Hepatocyte (in vitro differentiated cells): ENCODE results near the gene DERL3. TPM values are rescaled to one million over a fixed set of nuclear protein-coding genes. Genes with fewer than 3 reads are reported as not detected.

ENCODE experiments used
- DNase-seq: peaks from one replicate; pipeline ENCODE4 v3.0.0-alpha.2; 2016; ENCODE audit warnings: low spot score
- H2AFZ ChIP-seq: fragments of 200-600 bp; sonication (generic); 2 replicates; pipeline ENCODE4 v1.6.0; 2016; ENCODE audit warnings: antibody characterized with exemption, mild to moderate bottlenecking
- H3K27ac ChIP-seq: fragments of 200-600 bp; sonication (generic); 2 replicates; pipeline ENCODE4 v1.5.1; 2016; ENCODE audit warnings: mild to moderate bottlenecking
- H3K27me3 ChIP-seq: fragments of 200-600 bp; sonication (generic); 2 replicates; pipeline ENCODE4 v1.6.1; 2016
- H3K36me3 ChIP-seq: fragments of 200-600 bp; sonication (generic); replicated peaks from 2 replicates; pipeline ENCODE4 v1.5.1; 2016; ENCODE audit warnings: low read depth; ENCODE audit not compliant: insufficient read depth
- H3K4me1 ChIP-seq: fragments of 200-600 bp; sonication (generic); 2 replicates; pipeline ENCODE4 v1.5.1; 2016; ENCODE audit warnings: mild to moderate bottlenecking, moderate library complexity; ENCODE audit not compliant: insufficient read depth
- H3K4me2 ChIP-seq: fragments of 200-600 bp; sonication (generic); 2 replicates; pipeline ENCODE4 v1.6.0; 2016
- H3K4me3 ChIP-seq: fragments of 200-600 bp; sonication (generic); 2 replicates; pipeline ENCODE4 v1.5.1; 2016; ENCODE audit warnings: mild to moderate bottlenecking
- H3K79me2 ChIP-seq: fragments of 200-600 bp; sonication (generic); 2 replicates; pipeline ENCODE4 v1.6.0; 2017; ENCODE audit warnings: mild to moderate bottlenecking
- H3K9me2 ChIP-seq: fragments of 200-600 bp; sonication (generic); replicated peaks from 2 replicates; pipeline ENCODE4 v1.6.0; 2017; ENCODE audit warnings: mild to moderate bottlenecking; ENCODE audit not compliant: insufficient read depth
- H3K9me3 ChIP-seq: fragments of 200-600 bp; sonication (generic); 2 replicates; pipeline ENCODE4 v1.5.1; 2016; ENCODE audit warnings: low read depth, mild to moderate bottlenecking
- H4K20me1 ChIP-seq: fragments of 200-600 bp; sonication (generic); 2 replicates; pipeline ENCODE4 v1.6.0; 2016; ENCODE audit warnings: mild to moderate bottlenecking; ENCODE audit not compliant: insufficient read depth, poor library complexity, severe bottlenecking
- EZH2 ChIP-seq: fragments of 200-600 bp; sonication (generic); IDR thresholded peaks from 2 replicates; pipeline ENCODE4 v1.6.1; 2016; ENCODE audit warnings: antibody characterized with exemption, mild to moderate bottlenecking, borderline replicate concordance
- EZH2phosphoT487 ChIP-seq: fragments of 200-600 bp; sonication (generic); IDR thresholded peaks from one replicate; pipeline ENCODE4 v1.6.1; 2018; ENCODE audit warnings: antibody characterized with exemption, mild to moderate bottlenecking, low read depth, moderate library complexity; ENCODE audit not compliant: unreplicated experiment, severe bottlenecking
- WGBS: methylation state at CpG from one replicate; pipeline ENCODE4 v1.1.6; 2016; ENCODE audit warnings: low lambda C conversion rate; ENCODE audit errors: missing lambda C conversion rate; 5-methylcytosine and 5-hydroxymethylcytosine counted together
- polyA plus RNA-seq: library from polyadenylated mRNA; unstranded; fragments of >200 nt; fragmentation: Nextera tagmentation; extraction: Ambion mirVana; gene quantifications from 2 replicates; pipeline ENCODE4 v1.2.1, GENCODE V29; 2016
- total RNA-seq: library from RNA; depleted of rRNA; stranded (reverse); fragments of >200 nt; gene quantifications from 2 replicates; pipeline ENCODE4 v1.2.3, GENCODE V29; 2014
- TF ChIP-seq, protein P1 (sequence below): fragments of 200-600 bp; sonication (generic); IDR thresholded peaks from 2 replicates; pipeline ENCODE4 v1.5.1; 2016; ENCODE audit warnings: antibody characterized with exemption, mild to moderate bottlenecking; ENCODE audit not compliant: poor library complexity

Gene DERL3
- total and polyA plus RNA-seq, 2 experiments from 2014 or later, result 1.6 to 6.1 TPM

- H3K9me2 ChIP-seq, result no peaks in the 10 kb centered on the region
- no peak overlapping the region for H3K4me2 ChIP-seq
- DNase-seq, result no peak
- no peaks in the 10 kb centered on the region for H3K36me3 ChIP-seq
- H4K20me1 ChIP-seq, result no peaks in the 10 kb centered on the region
- H2AFZ ChIP-seq, result no peak overlapping the region
- H3K27ac ChIP-seq, result peak overlapping the region; percentile 60
- peaks cover 27% of the 10 kb centered on the region for H3K4me1 ChIP-seq
- 55% methylated on average over 16 of the region's 20 CpGs for WGBS
- no peak for TF ChIP-seq EZH2phosphoT487
- TF ChIP-seq, protein P1, sequence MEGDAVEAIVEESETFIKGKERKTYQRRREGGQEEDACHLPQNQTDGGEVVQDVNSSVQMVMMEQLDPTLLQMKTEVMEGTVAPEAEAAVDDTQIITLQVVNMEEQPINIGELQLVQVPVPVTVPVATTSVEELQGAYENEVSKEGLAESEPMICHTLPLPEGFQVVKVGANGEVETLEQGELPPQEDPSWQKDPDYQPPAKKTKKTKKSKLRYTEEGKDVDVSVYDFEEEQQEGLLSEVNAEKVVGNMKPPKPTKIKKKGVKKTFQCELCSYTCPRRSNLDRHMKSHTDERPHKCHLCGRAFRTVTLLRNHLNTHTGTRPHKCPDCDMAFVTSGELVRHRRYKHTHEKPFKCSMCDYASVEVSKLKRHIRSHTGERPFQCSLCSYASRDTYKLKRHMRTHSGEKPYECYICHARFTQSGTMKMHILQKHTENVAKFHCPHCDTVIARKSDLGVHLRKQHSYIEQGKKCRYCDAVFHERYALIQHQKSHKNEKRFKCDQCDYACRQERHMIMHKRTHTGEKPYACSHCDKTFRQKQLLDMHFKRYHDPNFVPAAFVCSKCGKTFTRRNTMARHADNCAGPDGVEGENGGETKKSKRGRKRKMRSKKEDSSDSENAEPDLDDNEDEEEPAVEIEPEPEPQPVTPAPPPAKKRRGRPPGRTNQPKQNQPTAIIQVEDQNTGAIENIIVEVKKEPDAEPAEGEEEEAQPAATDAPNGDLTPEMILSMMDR, result no peak
- TF ChIP-seq EZH2, result no peak
- no peak overlapping the region for H3K4me3 ChIP-seq
- no peaks in the 10 kb centered on the region for H3K79me2 ChIP-seq
- H3K9me3 ChIP-seq, result no peaks in the 10 kb centered on the region
- no peaks in the 10 kb centered on the region for H3K27me3 ChIP-seq
Measured at GRCh38 chr22:23841736-23842445, 3.1 kb upstream of the DERL3 start.

GRCh38 chr22:23841292-23841691 is 2.5 kb upstream of the DERL3 start:
- Histone ChIP-seq H3K36me3 (no peaks in the 10 kb centered on the region), H3K27me3 (no peaks in the 10 kb centered on the region), H3K4me2 (no peak overlapping the region), H2AFZ (no peak overlapping the region), H3K9me2 (no peaks in the 10 kb centered on the region), H4K20me1 (no peaks in the 10 kb centered on the region), H3K4me1 (peaks cover 25% of the 10 kb centered on the region), H3K4me3 (no peak overlapping the region), H3K9me3 (no peaks in the 10 kb centered on the region), H3K79me2 (no peaks in the 10 kb centered on the region), H3K27ac (peak overlapping the region; percentile 60)
- no peak for DNase-seq
- 89% methylated on average over 5 of the region's 5 CpGs for WGBS
- TF ChIP-seq, protein P1, result no peak
- no peak for TF ChIP-seq EZH2
- no peak for TF ChIP-seq EZH2phosphoT487

DNA sequence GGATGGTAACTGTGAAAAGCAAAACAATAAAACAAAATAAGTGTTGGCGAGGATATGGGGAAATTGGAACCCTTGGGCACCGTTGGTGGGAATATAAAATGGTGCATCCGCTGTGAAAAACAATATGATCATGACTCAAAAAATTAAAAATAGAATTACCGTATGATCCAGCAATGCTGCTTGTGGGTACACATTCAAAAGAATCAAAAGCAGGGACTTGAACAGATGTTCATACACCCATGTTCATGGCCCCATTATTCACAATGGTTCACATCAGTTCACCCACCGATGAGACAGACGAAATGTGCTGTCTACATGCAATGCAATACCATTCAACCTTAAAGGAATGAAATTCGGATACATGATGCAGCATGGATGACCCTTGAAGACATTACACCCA is 1.2 kb upstream of the DERL3 start:
- Histone ChIP-seq H4K20me1 (no peaks in the 10 kb centered on the region), H3K9me3 (no peaks in the 10 kb centered on the region), H3K9me2 (no peaks in the 10 kb centered on the region), H3K27ac (no peak overlapping the region), H2AFZ (no peak overlapping the region), H3K4me3 (no peak overlapping the region), H3K4me2 (no peak overlapping the region), H3K79me2 (no peaks in the 10 kb centered on the region), H3K36me3 (no peaks in the 10 kb centered on the region), H3K4me1 (peaks cover 25% of the 10 kb centered on the region), H3K27me3 (no peaks in the 10 kb centered on the region)
- TF ChIP-seq EZH2phosphoT487 (no peak), EZH2 (no peak)
- TF ChIP-seq, protein P1, result no peak
- WGBS, result 97% methylated on average over 7 of the region's 7 CpGs
- DNase-seq, result no peak
